Measurements from ENCODE around the gene TMEM43. TPM values are rescaled to one million over a fixed set of nuclear protein-coding genes. Genes with fewer than 3 reads are reported as not detected.

The TMEM43 gene
- total and polyA plus RNA-seq, 2 of the 13 experiments (the other 11 are each of a cell fraction or from before 2014, with no cell fraction given) = 48.9 to 50.5 TPM

DNA sequence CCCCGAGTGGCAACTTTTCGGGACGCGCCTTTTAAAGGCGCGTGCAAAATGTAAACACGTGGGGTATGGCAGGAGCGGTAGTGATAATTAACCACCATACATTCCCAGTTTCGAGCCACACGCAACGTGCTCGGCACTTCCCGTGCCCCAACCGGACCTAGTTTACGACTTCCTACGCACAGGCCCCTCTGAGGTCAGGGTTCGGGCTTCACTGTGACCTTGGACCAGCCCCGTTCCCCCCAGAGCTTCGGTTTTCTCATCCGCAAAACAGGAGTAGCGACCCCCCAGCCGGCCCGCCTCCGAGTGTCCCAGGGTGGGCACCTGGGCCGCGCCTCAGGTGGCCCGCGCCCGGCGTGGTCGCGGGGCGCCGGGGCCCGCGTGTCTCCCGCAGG, 633 bp upstream of the TMEM43 start (continued):
- TF ChIP-seq ZNF569 (CRISPR knock-in tag; IDR thresholded peaks at IDR 0.05; ENCODE audit: borderline replicate concordance) (no peak), TBX2 (CRISPR knock-in tag; IDR thresholded peaks at IDR 0.05; ENCODE audit: borderline replicate concordance) (no peak; the same call in 1 of the 2 replicates), ZNF30 (CRISPR knock-in tag; IDR thresholded peaks at IDR 0.05) (no peak), ELF1 (CRISPR knock-in tag; IDR thresholded peaks at IDR 0.05) (peak; percentile 61), MEIS2 (CRISPR knock-in tag; IDR thresholded peaks at IDR 0.05) (0 out of 2 replicates have a peak, but pooled peaks have one; percentile 14), MTA3 (CRISPR knock-in tag; IDR thresholded peaks at IDR 0.05) (no peak), STAG1 (CRISPR knock-in tag; IDR thresholded peaks at IDR 0.05) (no peak), ZNF24 (IDR thresholded peaks at IDR 0.05) (no peak), WIZ (CRISPR knock-in tag; IDR thresholded peaks at IDR 0.05) (no peak), HES4 (CRISPR knock-in tag; IDR thresholded peaks at IDR 0.05; ENCODE audit: borderline replicate concordance) (no peak), ZNF891 (CRISPR knock-in tag; IDR thresholded peaks at IDR 0.05) (no peak), KAT7 (CRISPR knock-in tag; IDR thresholded peaks at IDR 0.05; ENCODE audit: borderline replicate concordance) (no peak; the same call in 1 of the 2 replicates), SOX5 (CRISPR knock-in tag; IDR thresholded peaks at IDR 0.05; ENCODE audit: borderline replicate concordance) (no peak), PITX1 (CRISPR knock-in tag; IDR thresholded peaks at IDR 0.05) (no peak), GTF3A (CRISPR knock-in tag; conservative IDR thresholded peaks at IDR 0.05) (no peak; the same call in 1 of the 2 replicates), DMAP1 (CRISPR knock-in tag; IDR thresholded peaks at IDR 0.05) (peak; percentile 95), ATF7-NPFF (CRISPR knock-in tag; IDR thresholded peaks at IDR 0.05; ENCODE audit: low read depth) (no peak), ZNF777 (CRISPR knock-in tag; IDR thresholded peaks at IDR 0.05) (0 out of 2 replicates have a peak, but pooled peaks have one; percentile 8), ZNF282 (IDR thresholded peaks at IDR 0.05; ENCODE audit: partially characterized antibody) (no peak), HDAC2 (CRISPR knock-in tag; IDR thresholded peaks at IDR 0.05) (peak; percentile 39; the same call in 1 of the 2 replicates), CHCHD3 (CRISPR knock-in tag; IDR thresholded peaks at IDR 0.05) (no peak), RXRA (CRISPR knock-in tag; IDR thresholded peaks at IDR 0.05) (peak; percentile 66), GATA4 (IDR thresholded peaks at IDR 0.05; ENCODE audit: borderline replicate concordance, low read depth) (no peak), PHF21A (CRISPR knock-in tag; IDR thresholded peaks at IDR 0.05) (peak; percentile 55), ZNF570 (CRISPR knock-in tag; IDR thresholded peaks at IDR 0.05; ENCODE audit: borderline replicate concordance) (0 out of 2 replicates have a peak, but pooled peaks have one; percentile 48), ZNF598 (CRISPR knock-in tag; IDR thresholded peaks at IDR 0.05; ENCODE audit: borderline replicate concordance) (no peak)
- TF ChIP-seq, protein P1, sequence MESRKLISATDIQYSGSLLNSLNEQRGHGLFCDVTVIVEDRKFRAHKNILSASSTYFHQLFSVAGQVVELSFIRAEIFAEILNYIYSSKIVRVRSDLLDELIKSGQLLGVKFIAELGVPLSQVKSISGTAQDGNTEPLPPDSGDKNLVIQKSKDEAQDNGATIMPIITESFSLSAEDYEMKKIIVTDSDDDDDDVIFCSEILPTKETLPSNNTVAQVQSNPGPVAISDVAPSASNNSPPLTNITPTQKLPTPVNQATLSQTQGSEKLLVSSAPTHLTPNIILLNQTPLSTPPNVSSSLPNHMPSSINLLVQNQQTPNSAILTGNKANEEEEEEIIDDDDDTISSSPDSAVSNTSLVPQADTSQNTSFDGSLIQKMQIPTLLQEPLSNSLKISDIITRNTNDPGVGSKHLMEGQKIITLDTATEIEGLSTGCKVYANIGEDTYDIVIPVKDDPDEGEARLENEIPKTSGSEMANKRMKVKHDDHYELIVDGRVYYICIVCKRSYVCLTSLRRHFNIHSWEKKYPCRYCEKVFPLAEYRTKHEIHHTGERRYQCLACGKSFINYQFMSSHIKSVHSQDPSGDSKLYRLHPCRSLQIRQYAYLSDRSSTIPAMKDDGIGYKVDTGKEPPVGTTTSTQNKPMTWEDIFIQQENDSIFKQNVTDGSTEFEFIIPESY (CRISPR knock-in tag; IDR thresholded peaks at IDR 0.05) = no peak
- TF ChIP-seq, protein P2, sequence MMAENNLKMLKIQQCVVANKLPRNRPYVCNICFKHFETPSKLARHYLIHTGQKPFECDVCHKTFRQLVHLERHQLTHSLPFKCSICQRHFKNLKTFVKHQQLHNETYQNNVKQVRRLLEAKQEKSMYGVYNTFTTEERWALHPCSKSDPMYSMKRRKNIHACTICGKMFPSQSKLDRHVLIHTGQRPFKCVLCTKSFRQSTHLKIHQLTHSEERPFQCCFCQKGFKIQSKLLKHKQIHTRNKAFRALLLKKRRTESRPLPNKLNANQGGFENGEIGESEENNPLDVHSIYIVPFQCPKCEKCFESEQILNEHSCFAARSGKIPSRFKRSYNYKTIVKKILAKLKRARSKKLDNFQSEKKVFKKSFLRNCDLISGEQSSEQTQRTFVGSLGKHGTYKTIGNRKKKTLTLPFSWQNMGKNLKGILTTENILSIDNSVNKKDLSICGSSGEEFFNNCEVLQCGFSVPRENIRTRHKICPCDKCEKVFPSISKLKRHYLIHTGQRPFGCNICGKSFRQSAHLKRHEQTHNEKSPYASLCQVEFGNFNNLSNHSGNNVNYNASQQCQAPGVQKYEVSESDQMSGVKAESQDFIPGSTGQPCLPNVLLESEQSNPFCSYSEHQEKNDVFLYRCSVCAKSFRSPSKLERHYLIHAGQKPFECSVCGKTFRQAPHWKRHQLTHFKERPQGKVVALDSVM (CRISPR knock-in tag; IDR thresholded peaks at IDR 0.05) = no peak
- TF ChIP-seq, protein P3, sequence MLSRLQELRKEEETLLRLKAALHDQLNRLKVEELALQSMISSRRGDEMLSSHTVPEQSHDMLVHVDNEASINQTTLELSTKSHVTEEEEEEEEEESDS (CRISPR knock-in tag; IDR thresholded peaks at IDR 0.05; ENCODE audit: borderline replicate concordance) = no peak
- TF ChIP-seq, protein P4, sequence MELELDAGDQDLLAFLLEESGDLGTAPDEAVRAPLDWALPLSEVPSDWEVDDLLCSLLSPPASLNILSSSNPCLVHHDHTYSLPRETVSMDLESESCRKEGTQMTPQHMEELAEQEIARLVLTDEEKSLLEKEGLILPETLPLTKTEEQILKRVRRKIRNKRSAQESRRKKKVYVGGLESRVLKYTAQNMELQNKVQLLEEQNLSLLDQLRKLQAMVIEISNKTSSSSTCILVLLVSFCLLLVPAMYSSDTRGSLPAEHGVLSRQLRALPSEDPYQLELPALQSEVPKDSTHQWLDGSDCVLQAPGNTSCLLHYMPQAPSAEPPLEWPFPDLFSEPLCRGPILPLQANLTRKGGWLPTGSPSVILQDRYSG (CRISPR knock-in tag; IDR thresholded peaks at IDR 0.05) = no peak; the same call in 1 of the 2 replicates
